HG03280 (cell line): ENCODE data around the gene MSRB1.

Experiments used
- ATAC-seq: cut with Tn5 transposase; IDR thresholded peaks from one replicate; pipeline ENCODE4 v1.9.1; 2021; ENCODE audit warnings: mild to moderate bottlenecking, moderate library complexity; ENCODE audit not compliant: unreplicated experiment

Gene MSRB1

DNA sequence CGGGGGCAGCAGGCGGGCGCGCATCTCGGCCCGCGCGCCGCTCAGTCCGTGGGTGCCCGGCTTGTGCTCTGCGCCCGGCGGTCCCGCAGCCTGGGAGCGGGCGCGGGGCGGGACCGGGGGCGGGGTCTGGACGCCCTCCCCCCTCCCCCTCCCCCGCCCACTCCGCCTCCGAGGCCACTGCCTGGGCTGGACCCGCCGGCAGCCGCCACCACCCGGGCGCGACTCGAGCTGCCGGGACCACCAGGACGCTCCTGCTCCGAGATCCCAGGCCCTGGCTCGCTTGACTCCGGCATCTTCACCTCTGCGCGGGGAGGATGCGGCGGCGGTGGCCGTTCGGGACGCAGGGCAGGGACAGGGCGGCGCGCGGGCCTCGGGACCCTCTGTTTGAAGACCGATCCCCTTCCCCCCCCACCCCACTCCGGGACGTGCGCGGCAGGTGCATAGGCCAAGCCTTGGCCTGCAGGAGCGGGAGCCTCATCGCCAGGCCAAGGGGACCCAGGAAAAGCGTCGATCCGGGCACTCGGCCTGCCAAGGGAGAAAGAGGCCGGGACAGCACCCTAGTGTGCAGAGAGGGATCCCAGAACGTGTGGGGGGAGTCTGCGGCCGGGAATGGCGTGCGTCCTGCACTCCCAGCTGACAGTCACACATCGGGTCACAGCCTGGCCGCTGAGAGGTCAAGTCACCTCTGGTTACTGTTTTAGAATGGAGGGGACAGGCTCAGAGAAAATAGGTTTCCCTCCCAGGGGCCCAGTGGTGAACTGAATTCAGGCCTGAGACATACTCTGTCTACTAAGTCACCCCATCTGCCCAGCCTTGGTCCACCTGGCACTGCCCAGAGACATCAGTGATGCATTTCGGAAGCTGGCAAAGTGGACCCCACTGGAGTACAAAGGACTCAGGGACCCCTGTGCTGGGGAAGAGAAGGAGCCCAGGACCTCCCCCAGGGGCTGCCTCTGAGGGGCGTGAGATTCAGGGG is 24.4 kb downstream of the MSRB1 start, which contains the start of gene HS3ST6:
Gene HS3ST6, minus strand, starts transcription at position 65 of the 976 bp plus-strand sequence. CDS start 92 bp downstream, outside the sequence.
- no peak for ATAC-seq

DNA sequence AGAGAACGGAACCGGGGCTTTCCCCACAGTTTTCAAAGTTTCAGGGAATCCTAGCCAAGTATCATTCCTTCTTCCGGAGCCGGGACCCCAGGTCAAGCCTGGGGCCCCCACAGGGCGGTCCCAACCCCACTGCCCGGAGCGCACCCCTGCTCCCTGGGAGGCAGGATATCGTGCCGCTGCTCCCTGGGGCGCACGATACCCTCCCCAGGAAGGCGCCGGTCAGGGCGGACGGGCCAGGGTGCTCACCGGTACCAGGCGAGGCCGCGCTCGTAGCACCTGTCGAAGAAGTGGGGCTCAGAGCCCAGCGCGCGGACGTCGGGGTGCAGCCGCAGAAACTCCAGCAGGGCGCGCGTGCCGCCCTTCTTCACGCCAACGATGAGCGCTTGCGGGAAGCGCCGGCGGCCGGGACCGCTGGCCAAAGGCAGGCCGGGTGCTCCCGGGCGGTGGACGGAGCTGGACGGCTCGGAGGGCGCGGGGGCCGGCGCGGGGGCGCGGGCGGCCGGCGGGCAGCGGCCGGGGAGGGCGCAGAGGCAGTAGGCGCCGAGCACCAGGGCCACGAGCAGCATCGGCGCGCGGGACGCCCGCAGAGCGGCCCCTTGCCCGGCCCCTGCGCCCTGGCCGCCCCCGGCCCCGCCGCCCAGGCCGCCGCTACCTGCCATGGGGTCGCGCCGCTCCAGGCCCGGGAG is 25.2 kb downstream of the MSRB1 start:
- ATAC-seq, result no peak

DNA sequence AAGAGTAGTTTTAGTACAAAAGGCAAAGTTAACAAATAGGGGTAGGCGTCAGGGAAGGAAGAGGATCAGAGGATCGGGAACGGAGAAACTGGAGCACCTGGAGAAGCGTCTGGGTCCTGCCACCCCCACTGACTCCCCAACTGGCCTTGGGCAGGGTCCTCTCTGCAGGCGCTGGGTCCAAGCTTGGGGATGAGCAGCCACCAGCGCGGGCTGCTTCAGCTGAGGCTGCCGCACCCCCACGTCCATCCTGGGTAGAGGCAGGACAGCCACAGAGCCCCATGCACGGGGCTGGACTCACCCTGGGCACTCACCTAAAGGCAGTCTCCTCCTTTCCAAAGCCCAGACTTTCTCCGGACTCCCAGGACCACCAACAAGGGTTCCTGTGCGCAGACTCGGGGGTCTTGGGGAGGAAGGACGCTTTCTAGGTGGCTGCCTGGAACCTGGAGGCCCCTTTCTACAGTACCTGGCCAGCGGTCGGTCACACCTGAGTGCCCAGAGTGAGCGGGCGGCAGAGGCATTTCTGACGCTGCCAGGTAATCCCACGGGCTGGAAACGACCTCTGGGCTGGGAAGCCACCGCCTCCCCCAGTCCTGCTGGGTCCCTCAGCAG is 25.8 kb downstream of the MSRB1 start:
- no peak for ATAC-seq

DNA sequence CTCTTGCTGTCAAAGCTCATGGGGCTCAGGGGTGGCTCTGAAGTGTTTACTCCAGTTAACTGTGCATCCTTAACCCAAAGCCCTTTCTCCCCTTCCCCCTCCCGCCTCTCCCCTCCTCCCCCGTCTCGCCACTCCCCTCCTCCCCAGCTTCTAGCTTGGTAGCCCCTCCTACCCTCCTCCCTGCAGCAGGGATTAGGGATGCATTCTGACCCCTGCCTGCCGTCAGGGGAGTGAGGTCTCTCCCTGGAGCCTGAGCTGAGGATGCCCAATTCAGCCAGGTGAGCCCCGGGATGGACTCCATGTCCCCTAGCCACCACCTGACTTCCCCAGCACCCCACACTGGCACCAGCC is 26.4 kb downstream of the MSRB1 start:
- no peak for ATAC-seq

DNA sequence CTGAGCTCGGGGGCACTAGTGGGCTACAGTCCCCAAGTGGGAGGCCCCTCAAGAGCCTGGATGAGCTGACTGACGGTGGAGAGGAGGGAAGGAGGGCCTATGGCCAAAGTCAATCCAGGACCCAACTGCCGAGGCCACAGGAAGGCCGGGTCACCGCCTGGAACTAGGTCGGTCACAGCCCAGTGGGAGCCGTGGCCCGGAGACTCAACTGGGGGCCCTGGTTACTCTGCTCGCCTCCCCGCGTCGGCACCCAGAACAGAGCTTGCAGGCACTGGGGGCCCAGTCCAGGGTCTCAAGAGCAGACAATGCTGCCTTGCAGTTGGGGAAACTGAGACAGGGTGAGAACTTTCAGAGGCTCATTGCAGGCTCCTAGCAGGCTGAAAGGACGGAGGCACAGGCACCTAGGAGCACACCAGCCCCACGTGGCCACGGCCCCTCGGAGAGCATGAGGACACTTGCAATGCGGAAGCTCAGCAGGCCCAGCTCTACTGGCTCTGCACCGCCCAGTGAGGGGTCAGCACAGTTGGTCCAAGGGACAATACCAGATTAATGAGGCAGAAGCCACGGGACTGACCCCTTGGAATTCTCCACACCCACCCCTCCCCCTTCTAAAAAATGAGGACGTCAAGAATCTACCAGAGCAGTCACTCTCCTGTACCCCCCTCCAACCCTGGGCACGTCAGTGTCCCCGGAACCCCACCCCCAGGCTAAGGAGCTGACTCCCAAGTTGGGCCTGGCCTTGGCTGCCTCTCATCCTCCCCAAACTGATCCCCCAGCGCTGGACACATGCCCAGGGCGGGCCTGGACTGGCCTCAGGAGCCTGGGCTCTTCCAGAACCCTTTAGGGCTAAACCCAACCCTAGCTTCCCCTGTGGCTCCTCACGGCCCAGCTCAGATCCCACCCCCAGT is 27.0 kb downstream of the MSRB1 start:
- no peak for ATAC-seq

DNA sequence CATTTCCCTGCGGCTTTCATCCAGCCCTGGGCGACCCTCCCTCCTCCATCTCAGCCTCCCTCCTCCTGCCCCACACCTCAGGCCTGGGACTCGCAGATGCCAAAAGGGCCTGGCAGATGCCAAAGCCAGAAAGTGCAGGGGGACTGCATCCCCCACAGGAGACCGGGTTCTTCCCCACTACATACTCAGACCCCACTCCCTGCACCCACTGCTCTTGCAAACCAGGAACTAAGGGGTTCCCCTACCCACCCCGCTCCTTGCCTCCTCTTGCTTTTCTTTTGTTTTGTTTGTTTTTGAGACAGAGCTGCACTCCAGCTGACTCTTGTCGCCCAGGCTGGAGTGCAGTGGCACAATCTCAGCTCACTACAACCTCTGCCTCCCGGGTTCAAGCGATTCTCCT is 28.0 kb downstream of the MSRB1 start:
- ATAC-seq, result no peak

DNA sequence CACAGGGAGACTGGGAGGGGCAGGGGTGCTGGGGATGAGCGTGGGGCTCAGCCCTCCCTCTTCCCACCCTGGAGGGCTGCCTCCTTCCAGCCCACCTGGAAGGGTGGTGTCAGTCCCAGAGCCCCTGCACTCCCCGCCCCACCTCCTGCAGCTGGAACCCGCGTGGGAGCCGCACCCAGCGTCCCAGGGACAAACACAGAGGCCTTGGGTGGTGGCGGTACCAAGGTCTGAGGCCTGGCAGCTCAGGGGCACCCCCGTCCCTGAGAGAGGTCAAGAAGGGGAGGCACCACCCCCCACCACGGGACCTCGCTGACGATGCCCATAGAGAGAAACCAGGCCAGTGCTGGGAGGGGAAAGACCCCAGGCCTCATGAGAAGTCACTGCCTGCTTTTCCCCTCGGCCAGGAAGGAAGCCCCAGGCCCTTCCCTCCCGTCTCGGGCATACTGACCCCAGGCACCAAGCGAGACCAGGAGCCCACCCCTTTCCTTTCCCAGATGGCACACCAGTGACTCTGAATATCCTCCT is 28.9 kb downstream of the MSRB1 start:
- ATAC-seq, result no peak

DNA sequence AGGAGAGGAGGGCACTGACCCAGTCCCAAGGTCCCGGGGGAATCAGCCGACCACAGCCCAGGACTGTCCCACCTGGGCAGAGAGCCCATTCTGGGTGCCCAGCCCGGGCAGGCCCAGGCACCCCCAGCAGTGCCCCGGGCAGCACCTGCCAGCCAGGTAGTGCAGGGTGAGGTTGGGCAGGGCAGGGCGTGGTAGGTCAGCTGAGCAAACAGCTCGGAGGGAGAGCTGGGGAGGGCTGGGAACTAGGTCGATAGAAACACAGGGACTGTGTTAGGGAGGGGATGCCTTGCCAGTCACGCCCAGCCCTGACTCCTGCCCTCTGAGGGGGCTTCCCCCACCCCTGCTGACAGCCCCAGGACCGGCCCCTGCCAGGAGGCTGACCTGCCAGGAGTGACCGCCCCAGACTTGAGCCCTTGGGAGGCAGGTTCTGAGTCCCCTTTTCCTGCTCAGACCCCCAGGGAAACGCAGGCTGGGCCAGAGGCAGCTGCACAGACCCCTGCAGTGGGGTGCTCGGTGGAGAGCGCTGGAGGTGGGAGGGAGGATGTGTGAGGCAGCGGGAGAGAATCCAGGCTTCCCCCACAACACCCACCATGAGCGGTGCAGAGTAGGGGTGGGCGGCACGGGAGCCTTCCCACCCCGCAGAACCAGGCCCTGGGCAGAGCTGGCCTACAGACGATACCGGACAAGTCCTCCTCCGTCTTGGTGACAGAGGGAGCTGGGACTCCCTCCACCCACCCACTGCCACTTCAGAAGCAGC is 29.5 kb downstream of the MSRB1 start:
- ATAC-seq, result no peak

DNA sequence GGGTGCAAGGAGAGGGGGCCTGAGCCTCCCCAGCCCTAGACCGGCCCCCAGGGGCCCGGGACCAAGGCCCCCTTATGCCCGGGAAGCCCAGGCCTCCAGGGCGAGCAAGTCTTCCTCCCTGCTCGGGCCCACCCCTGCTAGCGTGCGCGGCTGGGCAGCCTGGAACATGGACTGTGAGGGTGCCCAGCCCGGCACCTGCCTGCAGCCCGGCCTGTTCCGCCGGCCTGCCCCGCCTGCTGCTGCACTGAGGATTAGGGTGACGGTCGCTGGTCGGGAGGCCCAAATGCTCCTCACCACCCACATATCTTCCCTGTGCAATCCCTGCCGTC is 30.8 kb downstream of the MSRB1 start:
- ATAC-seq, result no peak

DNA sequence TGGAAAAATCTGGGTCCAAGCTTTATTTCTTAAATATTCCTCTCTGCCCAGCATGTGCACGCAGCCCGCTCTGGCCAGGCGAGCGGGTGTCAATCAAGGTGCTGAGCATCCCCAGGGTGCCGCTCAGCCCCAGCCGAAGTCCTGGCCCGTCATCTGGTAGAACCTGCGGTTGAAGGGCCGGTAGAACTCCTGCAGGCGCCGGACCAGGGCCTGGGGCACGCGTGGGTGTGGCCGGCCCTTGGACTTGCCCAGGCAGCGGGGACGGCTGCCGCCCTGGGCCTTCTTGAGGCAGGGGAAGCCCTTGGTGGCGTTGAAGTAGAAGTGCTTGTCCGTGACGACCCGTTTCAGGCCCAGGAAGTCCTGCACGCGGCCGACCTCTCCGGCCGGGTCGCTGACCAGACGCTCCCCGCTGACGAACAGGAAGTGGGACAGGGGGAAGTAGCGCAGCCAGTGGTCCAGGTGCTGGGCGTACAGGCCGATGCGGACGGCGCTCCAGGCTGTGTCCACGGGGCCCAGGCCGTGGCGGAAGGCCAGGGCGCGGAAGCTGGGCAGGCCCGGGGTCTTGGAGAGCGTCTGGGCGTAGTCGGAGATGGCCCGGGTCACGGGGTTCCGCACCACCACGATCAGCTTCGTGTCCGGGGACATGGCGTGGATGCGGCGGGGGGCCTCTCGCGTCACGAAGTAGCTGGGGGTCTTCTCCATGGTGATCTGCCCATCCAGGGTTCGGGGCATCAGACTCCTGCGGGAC is 31.4 kb downstream of the MSRB1 start:
- ATAC-seq, result no peak

DNA sequence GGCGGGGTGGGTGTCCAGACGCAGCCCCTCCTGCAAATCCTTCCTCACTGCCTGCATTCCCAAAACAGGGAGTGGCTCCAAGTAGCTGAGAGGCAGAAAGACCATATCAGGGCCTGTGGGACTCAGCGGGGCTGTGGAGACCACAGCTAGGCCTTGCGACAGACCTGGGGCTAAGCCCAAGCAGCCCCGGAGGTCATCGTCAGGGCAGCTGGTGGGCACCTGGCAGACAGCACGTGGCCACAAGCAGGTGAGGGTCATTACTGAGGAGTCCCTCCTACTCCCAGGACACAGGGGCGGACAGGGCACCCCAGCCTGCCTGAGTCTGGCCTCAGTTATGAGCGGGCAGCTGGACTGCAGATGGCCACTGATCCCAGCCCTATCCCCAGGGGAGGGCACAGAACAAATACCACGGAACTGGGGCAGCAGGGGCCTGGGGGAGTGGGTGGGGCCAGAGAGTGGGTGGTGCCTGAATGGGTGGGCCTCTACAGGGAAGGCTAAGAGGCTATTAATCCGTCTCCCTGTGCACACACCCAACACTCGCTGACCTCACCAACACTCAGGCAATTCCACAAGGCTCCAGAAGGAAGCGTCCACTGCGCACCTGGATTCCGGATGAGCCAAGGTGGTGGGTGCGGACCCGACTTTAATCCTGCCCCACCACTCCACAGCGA is 33.3 kb downstream of the MSRB1 start:
- ATAC-seq, result no peak

DNA sequence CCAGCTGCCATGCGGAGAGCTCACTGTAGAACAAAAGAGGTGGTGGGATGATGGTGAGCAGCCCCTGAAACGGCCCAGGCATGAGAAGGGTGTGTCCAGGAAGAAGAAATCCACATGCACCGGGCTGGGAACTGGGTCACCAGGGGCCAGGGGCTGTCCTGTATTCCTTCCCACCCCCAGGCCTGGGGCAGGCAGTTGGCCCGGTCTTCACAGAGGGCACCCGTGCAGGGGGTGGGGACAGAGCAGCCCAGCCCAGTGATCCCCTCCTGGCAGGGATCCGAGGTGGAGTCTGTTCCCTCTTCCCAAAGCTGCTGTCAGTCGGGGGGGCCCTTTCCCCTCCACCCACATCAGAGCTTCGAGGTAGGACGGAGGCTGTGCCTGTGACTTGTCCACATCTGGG is 34.0 kb downstream of the MSRB1 start:
- no peak for ATAC-seq

DNA sequence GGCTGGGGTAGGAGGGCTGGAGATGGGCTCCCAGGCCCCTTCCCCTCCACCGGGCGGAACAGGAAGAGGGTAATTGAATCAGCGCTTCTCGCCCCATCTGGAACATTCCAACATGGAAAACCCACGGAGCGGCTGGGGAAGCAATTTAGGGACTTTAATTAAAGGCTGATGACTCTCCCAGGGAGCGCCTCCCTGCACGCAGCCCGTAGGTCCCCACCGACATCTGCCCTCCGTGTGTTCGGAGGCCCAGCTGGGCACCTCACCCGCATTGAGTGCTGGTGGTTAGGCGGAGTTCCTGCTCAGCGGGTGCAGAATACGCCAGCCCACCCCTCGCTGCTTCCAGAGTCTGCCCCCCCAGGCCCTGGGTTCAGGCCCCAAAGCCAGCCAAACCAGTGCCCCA is 34.8 kb downstream of the MSRB1 start:
- ATAC-seq, result no peak

DNA sequence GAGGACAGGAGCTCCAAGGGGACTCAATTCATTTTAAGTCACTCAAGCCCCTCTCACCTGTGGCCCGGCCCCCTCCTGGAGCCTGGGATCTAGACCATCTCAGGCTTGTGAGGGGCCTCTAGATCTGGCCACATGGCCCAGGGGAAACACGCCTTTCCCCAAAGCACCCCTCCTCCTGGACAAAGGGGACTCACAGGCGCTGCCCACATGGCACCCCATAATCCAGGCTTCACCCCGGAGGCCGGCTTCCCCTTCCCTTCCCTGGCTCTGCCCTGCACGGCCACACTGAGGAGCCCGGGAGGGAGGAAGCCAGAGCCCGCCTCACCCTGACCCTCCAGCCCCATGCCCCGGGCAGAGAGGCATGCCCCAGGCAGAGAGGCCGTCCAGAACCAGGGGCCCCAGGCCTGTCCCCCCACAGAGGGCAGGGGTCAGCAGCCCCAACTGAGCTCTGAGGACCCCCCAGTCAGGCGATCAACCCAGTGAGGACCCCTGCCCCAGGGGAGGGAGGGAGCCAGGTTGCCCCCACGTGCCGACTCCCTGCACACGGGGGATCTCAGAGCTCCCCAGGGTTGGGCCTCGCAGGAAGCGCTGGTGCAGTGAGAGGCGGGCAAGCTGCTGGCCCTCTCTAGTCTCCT is 35.7 kb downstream of the MSRB1 start:
- no peak for ATAC-seq

DNA sequence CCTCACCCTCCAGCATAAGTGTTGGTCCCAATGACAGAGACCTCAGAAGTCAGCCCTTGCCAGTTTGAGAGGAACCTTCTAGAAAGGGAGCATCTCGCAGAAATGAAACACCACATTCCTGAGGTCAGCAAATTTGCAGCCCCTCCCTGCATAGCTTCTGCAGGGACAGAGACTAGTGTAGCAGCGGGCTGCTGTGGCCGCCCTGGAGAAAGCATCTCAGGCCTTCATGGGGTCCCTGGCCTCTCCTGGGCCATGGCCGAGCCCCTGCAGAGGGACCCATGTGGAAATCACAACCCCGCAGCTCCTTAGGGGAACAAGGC is 36.2 kb downstream of the MSRB1 start:
- no peak for ATAC-seq

DNA sequence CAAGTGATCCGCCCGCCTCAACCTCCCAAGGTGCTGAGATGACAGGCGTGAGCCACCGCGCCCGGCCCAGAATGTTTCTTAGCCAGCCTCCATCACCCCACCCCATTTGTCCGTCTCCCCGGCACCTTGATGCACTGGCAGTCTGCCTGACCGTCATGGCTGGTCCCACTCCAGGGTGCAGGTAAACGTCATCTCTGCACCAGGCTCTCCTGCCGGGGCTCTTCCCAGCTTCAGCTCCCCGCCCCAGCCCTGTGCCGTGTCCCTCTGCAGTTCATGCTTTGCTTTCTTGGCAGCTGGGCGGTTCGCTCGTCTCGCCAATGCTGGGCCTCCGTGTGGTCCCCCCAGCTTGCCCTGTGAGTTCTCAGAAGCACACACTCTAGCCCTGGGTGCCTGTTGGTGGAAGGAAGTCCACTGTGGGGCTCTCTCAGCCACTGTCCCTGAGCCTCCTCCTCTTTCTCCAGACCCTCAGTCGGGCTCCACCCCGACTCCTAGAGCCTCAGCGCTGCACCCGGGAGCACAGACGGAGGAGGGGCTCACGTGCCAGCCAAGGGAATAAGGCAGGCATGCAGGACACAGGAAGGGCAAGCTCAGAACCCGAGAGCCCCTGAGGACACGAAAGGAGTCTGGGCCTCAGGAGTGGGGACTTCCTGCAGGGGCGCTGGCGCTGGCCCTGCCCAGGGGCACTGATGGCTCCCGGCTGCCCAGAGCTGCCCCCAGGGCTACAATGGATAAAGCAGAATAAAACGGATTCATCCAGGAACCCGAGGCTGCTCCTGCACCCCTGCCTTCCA is 36.7 kb downstream of the MSRB1 start:
- no peak for ATAC-seq
